HEK293 (cell line): ENCODE data around the gene MRPL4.

ENCODE experiments used
- ATF2 ChIP-seq: fragments of 450-650 bp; formaldehyde crosslinking; IDR thresholded peaks from 2 replicates; pipeline ENCODE4 v1.5.1; 2016; ENCODE audit warnings: missing biosample characterization, missing genetic modification characterization, low read depth
- IKZF3 ChIP-seq: fragments of 450-650 bp; IDR thresholded peaks from 2 replicates; pipeline ENCODE4 v1.5.0; 2018; ENCODE audit warnings: missing biosample characterization, mild to moderate bottlenecking, missing genetic modification characterization, moderate library complexity
- KLF17 ChIP-seq: fragments of 450-650 bp; formaldehyde crosslinking; IDR thresholded peaks from 2 replicates; pipeline ENCODE4 v1.5.1; 2016; ENCODE audit warnings: missing biosample characterization, missing genetic modification characterization
- KLF8 ChIP-seq: fragments of 450-650 bp; formaldehyde crosslinking; IDR thresholded peaks from 2 replicates; pipeline ENCODE4 v1.5.1; 2016; ENCODE audit warnings: missing biosample characterization, missing genetic modification characterization
- MYNN ChIP-seq: fragments of 450-650 bp; formaldehyde crosslinking; IDR thresholded peaks from 2 replicates; pipeline ENCODE4 v1.5.1; 2016; ENCODE audit warnings: missing biosample characterization, missing genetic modification characterization, borderline replicate concordance
- SALL2 ChIP-seq: fragments of 450-650 bp; formaldehyde crosslinking; IDR thresholded peaks from 2 replicates; pipeline ENCODE4 v1.5.0; 2017; ENCODE audit warnings: missing biosample characterization, mild to moderate bottlenecking, missing genetic modification characterization, borderline replicate concordance
- SETDB1 ChIP-seq: IDR thresholded peaks from one replicate; pipeline ENCODE4 v1.6.1; 2017; ENCODE audit warnings: mild to moderate bottlenecking, low read length, moderate library complexity, mixed read lengths; ENCODE audit not compliant: insufficient read length
- WT1 ChIP-seq: fragments of 450-650 bp; formaldehyde crosslinking; IDR thresholded peaks from 2 replicates; pipeline ENCODE4 v1.5.1; 2016; ENCODE audit warnings: missing biosample characterization, missing genetic modification characterization
- ZFP69B ChIP-seq: fragments of 450-650 bp; formaldehyde crosslinking; IDR thresholded peaks from 2 replicates; pipeline ENCODE4 v1.5.1; 2016; ENCODE audit warnings: missing biosample characterization, missing genetic modification characterization
- ZNF132 ChIP-seq: fragments of 450-650 bp; formaldehyde crosslinking; IDR thresholded peaks from 2 replicates; pipeline ENCODE4 v1.5.1; 2017; ENCODE audit warnings: missing biosample characterization, missing genetic modification characterization, borderline replicate concordance
- ZNF133 ChIP-seq: fragments of 450-650 bp; formaldehyde crosslinking; IDR thresholded peaks from 2 replicates; pipeline ENCODE4 v1.5.1; 2016; ENCODE audit warnings: missing biosample characterization, missing genetic modification characterization
- ZNF169 ChIP-seq: fragments of 450-650 bp; formaldehyde crosslinking; IDR thresholded peaks from 2 replicates; pipeline ENCODE4 v1.5.1; 2016; ENCODE audit warnings: missing biosample characterization, missing genetic modification characterization
- ZNF426 ChIP-seq: fragments of 450-650 bp; formaldehyde crosslinking; IDR thresholded peaks from 2 replicates; pipeline ENCODE4 v1.5.1; 2017; ENCODE audit warnings: missing biosample characterization, missing genetic modification characterization, mild to moderate bottlenecking, inconsistent platforms, moderate library complexity
- ZNF513 ChIP-seq: fragments of 450-650 bp; IDR thresholded peaks from 2 replicates; pipeline ENCODE4 v1.5.1; 2018; ENCODE audit warnings: missing biosample characterization, missing genetic modification characterization
- ZNF658 ChIP-seq: fragments of 450-650 bp; formaldehyde crosslinking; IDR thresholded peaks from 2 replicates; pipeline ENCODE4; 2016; ENCODE audit warnings: missing biosample characterization, missing genetic modification characterization
- ZNF785 ChIP-seq: fragments of 450-650 bp; formaldehyde crosslinking; IDR thresholded peaks from 2 replicates; pipeline ENCODE4 v1.5.1; 2016; ENCODE audit warnings: missing biosample characterization, missing genetic modification characterization
- ZSCAN23 ChIP-seq: fragments of 450-650 bp; formaldehyde crosslinking; IDR thresholded peaks from 2 replicates; pipeline ENCODE4 v1.5.1; 2016; ENCODE audit warnings: missing biosample characterization, missing genetic modification characterization
- TF ChIP-seq, protein P1 (sequence below): fragments of 450-650 bp; formaldehyde crosslinking; IDR thresholded peaks from 2 replicates; pipeline ENCODE4 v1.5.1; 2016; ENCODE audit warnings: missing biosample characterization, missing genetic modification characterization, borderline replicate concordance
- TF ChIP-seq, protein P2 (sequence below): fragments of 450-650 bp; formaldehyde crosslinking; IDR thresholded peaks from 2 replicates; pipeline ENCODE4 v1.5.1; 2017; ENCODE audit warnings: missing biosample characterization, missing genetic modification characterization
- TF ChIP-seq, protein P3 (sequence below): fragments of 450-650 bp; formaldehyde crosslinking; IDR thresholded peaks from 2 replicates; pipeline ENCODE4 v1.5.1; 2016; ENCODE audit warnings: missing biosample characterization, missing genetic modification characterization, borderline replicate concordance

MRPL4 gene

GRCh38 chr19:10251792-10252694 is at the start of gene MRPL4 (continued):
- TF ChIP-seq ZFP69B (tag by site-specific recombination) (peak; percentile 77; the same call in 1 of the 2 replicates), ZNF169 (tag by site-specific recombination) (no peak), IKZF3 (tag by site-specific recombination) (peak; percentile 54; the same call in 1 of the 2 replicates), SALL2 (tag by site-specific recombination) (no peak), KLF8 (peak; percentile 98), ZNF133 (0 out of 2 replicates have a peak, but pooled peaks have one; percentile 33), ZNF513 (no peak), SETDB1 (no peak), ZSCAN23 (tag by site-specific recombination) (peak; percentile 65; the same call in 1 of the 2 replicates), ZNF132 (tag by site-specific recombination) (no peak), MYNN (tag by site-specific recombination) (no peak), ZNF426 (tag by site-specific recombination) (no peak), WT1 (tag by site-specific recombination) (peak; percentile 38; the same call in 1 of the 2 replicates), ATF2 (tag by site-specific recombination) (peak; percentile 98), ZNF785 (peak; percentile 74; the same call in 1 of the 2 replicates), KLF17 (tag by site-specific recombination) (peak; percentile 98), ZNF658 (no peak)
- TF ChIP-seq, protein P1, sequence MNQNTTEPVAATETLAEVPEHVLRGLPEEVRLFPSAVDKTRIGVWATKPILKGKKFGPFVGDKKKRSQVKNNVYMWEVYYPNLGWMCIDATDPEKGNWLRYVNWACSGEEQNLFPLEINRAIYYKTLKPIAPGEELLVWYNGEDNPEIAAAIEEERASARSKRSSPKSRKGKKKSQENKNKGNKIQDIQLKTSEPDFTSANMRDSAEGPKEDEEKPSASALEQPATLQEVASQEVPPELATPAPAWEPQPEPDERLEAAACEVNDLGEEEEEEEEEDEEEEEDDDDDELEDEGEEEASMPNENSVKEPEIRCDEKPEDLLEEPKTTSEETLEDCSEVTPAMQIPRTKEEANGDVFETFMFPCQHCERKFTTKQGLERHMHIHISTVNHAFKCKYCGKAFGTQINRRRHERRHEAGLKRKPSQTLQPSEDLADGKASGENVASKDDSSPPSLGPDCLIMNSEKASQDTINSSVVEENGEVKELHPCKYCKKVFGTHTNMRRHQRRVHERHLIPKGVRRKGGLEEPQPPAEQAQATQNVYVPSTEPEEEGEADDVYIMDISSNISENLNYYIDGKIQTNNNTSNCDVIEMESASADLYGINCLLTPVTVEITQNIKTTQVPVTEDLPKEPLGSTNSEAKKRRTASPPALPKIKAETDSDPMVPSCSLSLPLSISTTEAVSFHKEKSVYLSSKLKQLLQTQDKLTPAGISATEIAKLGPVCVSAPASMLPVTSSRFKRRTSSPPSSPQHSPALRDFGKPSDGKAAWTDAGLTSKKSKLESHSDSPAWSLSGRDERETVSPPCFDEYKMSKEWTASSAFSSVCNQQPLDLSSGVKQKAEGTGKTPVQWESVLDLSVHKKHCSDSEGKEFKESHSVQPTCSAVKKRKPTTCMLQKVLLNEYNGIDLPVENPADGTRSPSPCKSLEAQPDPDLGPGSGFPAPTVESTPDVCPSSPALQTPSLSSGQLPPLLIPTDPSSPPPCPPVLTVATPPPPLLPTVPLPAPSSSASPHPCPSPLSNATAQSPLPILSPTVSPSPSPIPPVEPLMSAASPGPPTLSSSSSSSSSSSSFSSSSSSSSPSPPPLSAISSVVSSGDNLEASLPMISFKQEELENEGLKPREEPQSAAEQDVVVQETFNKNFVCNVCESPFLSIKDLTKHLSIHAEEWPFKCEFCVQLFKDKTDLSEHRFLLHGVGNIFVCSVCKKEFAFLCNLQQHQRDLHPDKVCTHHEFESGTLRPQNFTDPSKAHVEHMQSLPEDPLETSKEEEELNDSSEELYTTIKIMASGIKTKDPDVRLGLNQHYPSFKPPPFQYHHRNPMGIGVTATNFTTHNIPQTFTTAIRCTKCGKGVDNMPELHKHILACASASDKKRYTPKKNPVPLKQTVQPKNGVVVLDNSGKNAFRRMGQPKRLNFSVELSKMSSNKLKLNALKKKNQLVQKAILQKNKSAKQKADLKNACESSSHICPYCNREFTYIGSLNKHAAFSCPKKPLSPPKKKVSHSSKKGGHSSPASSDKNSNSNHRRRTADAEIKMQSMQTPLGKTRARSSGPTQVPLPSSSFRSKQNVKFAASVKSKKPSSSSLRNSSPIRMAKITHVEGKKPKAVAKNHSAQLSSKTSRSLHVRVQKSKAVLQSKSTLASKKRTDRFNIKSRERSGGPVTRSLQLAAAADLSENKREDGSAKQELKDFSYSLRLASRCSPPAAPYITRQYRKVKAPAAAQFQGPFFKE, result peak; percentile 94; the same call in 1 of the 2 replicates
- TF ChIP-seq, protein P2, sequence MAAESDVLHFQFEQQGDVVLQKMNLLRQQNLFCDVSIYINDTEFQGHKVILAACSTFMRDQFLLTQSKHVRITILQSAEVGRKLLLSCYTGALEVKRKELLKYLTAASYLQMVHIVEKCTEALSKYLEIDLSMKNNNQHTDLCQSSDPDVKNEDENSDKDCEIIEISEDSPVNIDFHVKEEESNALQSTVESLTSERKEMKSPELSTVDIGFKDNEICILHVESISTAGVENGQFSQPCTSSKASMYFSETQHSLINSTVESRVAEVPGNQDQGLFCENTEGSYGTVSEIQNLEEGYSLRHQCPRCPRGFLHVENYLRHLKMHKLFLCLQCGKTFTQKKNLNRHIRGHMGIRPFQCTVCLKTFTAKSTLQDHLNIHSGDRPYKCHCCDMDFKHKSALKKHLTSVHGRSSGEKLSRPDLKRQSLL (tag by site-specific recombination), result 0 out of 2 replicates have a peak, but pooled peaks have one; percentile 60
- TF ChIP-seq, protein P3, sequence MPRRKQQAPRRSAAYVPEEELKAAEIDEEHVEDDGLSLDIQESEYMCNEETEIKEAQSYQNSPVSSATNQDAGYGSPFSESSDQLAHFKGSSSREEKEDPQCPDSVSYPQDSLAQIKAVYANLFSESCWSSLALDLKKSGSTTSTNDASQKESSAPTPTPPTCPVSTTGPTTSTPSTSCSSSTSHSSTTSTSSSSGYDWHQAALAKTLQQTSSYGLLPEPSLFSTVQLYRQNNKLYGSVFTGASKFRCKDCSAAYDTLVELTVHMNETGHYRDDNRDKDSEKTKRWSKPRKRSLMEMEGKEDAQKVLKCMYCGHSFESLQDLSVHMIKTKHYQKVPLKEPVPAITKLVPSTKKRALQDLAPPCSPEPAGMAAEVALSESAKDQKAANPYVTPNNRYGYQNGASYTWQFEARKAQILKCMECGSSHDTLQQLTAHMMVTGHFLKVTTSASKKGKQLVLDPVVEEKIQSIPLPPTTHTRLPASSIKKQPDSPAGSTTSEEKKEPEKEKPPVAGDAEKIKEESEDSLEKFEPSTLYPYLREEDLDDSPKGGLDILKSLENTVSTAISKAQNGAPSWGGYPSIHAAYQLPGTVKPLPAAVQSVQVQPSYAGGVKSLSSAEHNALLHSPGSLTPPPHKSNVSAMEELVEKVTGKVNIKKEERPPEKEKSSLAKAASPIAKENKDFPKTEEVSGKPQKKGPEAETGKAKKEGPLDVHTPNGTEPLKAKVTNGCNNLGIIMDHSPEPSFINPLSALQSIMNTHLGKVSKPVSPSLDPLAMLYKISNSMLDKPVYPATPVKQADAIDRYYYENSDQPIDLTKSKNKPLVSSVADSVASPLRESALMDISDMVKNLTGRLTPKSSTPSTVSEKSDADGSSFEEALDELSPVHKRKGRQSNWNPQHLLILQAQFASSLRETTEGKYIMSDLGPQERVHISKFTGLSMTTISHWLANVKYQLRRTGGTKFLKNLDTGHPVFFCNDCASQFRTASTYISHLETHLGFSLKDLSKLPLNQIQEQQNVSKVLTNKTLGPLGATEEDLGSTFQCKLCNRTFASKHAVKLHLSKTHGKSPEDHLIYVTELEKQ (tag by site-specific recombination), result peak; percentile 60; the same call in 1 of the 2 replicates
